Endothelial cell (in vitro differentiated cells): Measurements from ENCODE around the gene VAMP4. TPM values are rescaled to one million over a fixed set of nuclear protein-coding genes. Genes with fewer than 3 reads are reported as not detected.
"Not testable (repeated sequence)": the region's sequence is repeated elsewhere in the genome, so short reads cannot be mapped to it uniquely, and the experiment has no call there.

Experiments used
- DNase-seq: peaks from one replicate; pipeline ENCODE4 v3.0.0; 2021; ENCODE audit warnings: low spot score
- H3K27ac Mint-ChIP-seq: one replicate; pipeline ENCODE4 v1.8.0; 2021; ENCODE audit warnings: mixed read lengths, inconsistent platforms; ENCODE audit not compliant: unreplicated experiment
- H3K27me3 Mint-ChIP-seq: one replicate; pipeline ENCODE4 v1.8.0; 2021; ENCODE audit warnings: mild to moderate bottlenecking, moderate library complexity, mixed read lengths, inconsistent platforms; ENCODE audit not compliant: unreplicated experiment
- H3K36me3 Mint-ChIP-seq: one replicate; pipeline ENCODE4 v1.8.0; 2021; ENCODE audit warnings: mild to moderate bottlenecking, low read depth, mixed read lengths, inconsistent platforms; ENCODE audit not compliant: unreplicated experiment
- H3K4me1 Mint-ChIP-seq: one replicate; pipeline ENCODE4 v1.8.0; 2021; ENCODE audit warnings: mild to moderate bottlenecking, mixed read lengths, inconsistent platforms; ENCODE audit not compliant: unreplicated experiment
- H3K4me3 Mint-ChIP-seq: one replicate; pipeline ENCODE4 v1.8.0; 2021; ENCODE audit warnings: mild to moderate bottlenecking, mixed read lengths, inconsistent platforms; ENCODE audit not compliant: unreplicated experiment
- H3K9me3 Mint-ChIP-seq: one replicate; pipeline ENCODE4 v1.8.0; 2021; ENCODE audit warnings: mixed read lengths, inconsistent platforms; ENCODE audit not compliant: unreplicated experiment
- CTCF ChIP-seq: fragments of 200-600 bp; sonication (generic); IDR thresholded peaks from one replicate; pipeline ENCODE4 v1.5.0; 2021; ENCODE audit warnings: antibody characterized with exemption; ENCODE audit not compliant: unreplicated experiment
- total RNA-seq: library from RNA; stranded (reverse); fragmentation: NEBNext Ultra II Directional; extraction: Animal tissue kit (Norgen Biotek cat#: 25700); gene quantifications from one replicate; pipeline ENCODE4 v1.2.1, GENCODE V29; 2021; ENCODE audit not compliant: unreplicated experiment

VAMP4 gene
- total RNA-seq, 1 donor from 2014 or later, result 11.1 TPM

GRCh38 chr1:171712341-171712740 is 29.5 kb downstream of the VAMP4 start:
- Mint-ChIP-seq H3K27me3 (peaks cover 3% of the 10 kb centered on the region), H3K9me3 (no peaks in the 10 kb centered on the region), H3K4me1 (peaks cover 11% of the 10 kb centered on the region), H3K4me3 (no peak overlapping the region), H3K27ac (no peak overlapping the region), H3K36me3 (no peaks in the 10 kb centered on the region)
- no peak for DNase-seq
- TF ChIP-seq CTCF, result no peak

- peaks cover 2% of the 10 kb centered on the region for H3K27me3 Mint-ChIP-seq
- H3K4me1 Mint-ChIP-seq, result peaks cover 5% of the 10 kb centered on the region
- no peak overlapping the region for H3K27ac Mint-ChIP-seq
- no peak for DNase-seq
- H3K4me3 Mint-ChIP-seq, result no peak overlapping the region
- no peak for TF ChIP-seq CTCF
- H3K9me3 Mint-ChIP-seq, result no peaks in the 10 kb centered on the region
- no peaks in the 10 kb centered on the region for H3K36me3 Mint-ChIP-seq
These were observed 30.2 kb downstream of the VAMP4 start for GRCh38 chr1:171711643-171712042.

GRCh38 chr1:171707583-171707982 is 34.3 kb downstream of the VAMP4 start:
- TF ChIP-seq CTCF, result no peak
- H3K9me3 Mint-ChIP-seq, result no peaks in the 10 kb centered on the region
- H3K4me1 Mint-ChIP-seq, result no peaks in the 10 kb centered on the region
- no peaks in the 10 kb centered on the region for H3K36me3 Mint-ChIP-seq
- DNase-seq, result no peak
- no peak overlapping the region for H3K4me3 Mint-ChIP-seq
- H3K27ac Mint-ChIP-seq, result no peak overlapping the region
- H3K27me3 Mint-ChIP-seq, result peaks cover under 1% of the 10 kb centered on the region

GRCh38 chr1:171702598-171702997 is 39.3 kb downstream of the VAMP4 start:
- TF ChIP-seq CTCF, result no peak
- Mint-ChIP-seq H3K4me3 (no peak overlapping the region), H3K27ac (no peak overlapping the region), H3K27me3 (no peaks in the 10 kb centered on the region), H3K4me1 (no peaks in the 10 kb centered on the region), H3K9me3 (no peaks in the 10 kb centered on the region), H3K36me3 (no peaks in the 10 kb centered on the region)
- no peak for DNase-seq

- TF ChIP-seq CTCF, result no peak
- H3K4me1 Mint-ChIP-seq, result no peaks in the 10 kb centered on the region
- DNase-seq, result no peak
- peaks cover 6% of the 10 kb centered on the region for H3K9me3 Mint-ChIP-seq
- H3K4me3 Mint-ChIP-seq, result no peak overlapping the region
- H3K36me3 Mint-ChIP-seq, result peaks cover 17% of the 10 kb centered on the region
- H3K27me3 Mint-ChIP-seq, result no peaks in the 10 kb centered on the region
- no peak overlapping the region for H3K27ac Mint-ChIP-seq
These were observed 42.3 kb downstream of the VAMP4 start for GRCh38 chr1:171699531-171699930.

- DNase-seq, H3K27me3 Mint-ChIP-seq, H3K4me1 Mint-ChIP-seq, H3K27ac Mint-ChIP-seq, H3K4me3 Mint-ChIP-seq, H3K9me3 Mint-ChIP-seq: not testable (repeated sequence)
- peaks cover 17% of the 10 kb centered on the region for H3K36me3 Mint-ChIP-seq
These were observed 46.1 kb downstream of the VAMP4 start for GRCh38 chr1:171695772-171696171.

GRCh38 chr1:171693541-171693940 is 48.3 kb downstream of the VAMP4 start:
- not testable (repeated sequence) for H3K9me3 Mint-ChIP-seq, H3K4me1 Mint-ChIP-seq

More at GRCh38 chr1:171693541-171693940, 48.3 kb downstream of the VAMP4 start:
- peaks cover 17% of the 10 kb centered on the region for H3K36me3 Mint-ChIP-seq
- DNase-seq, H3K27me3 Mint-ChIP-seq, H3K27ac Mint-ChIP-seq, H3K4me3 Mint-ChIP-seq: not testable (repeated sequence)
